OCI-LY3 (cell line): ENCODE results near the gene ALDH1B1.

ENCODE experiments used
- EZH2phosphoT487 ChIP-seq: fragments of 200-600 bp; shearing (Covaris generic); IDR thresholded peaks from 2 replicates; pipeline ENCODE4 v1.6.1; 2018; ENCODE audit warnings: antibody characterized with exemption, mixed run types, low read depth
- TF ChIP-seq, protein P1 (sequence below): fragments of 200-600, 300-600 bp; sonication (generic); IDR thresholded peaks from 2 replicates; pipeline ENCODE4 v1.5.1; 2014; ENCODE audit warnings: antibody characterized with exemption, low read length, low read depth

GRCh38 chr9:38362852-38363588, 29.5 kb upstream of the ALDH1B1 start:
- TF ChIP-seq, protein P1, sequence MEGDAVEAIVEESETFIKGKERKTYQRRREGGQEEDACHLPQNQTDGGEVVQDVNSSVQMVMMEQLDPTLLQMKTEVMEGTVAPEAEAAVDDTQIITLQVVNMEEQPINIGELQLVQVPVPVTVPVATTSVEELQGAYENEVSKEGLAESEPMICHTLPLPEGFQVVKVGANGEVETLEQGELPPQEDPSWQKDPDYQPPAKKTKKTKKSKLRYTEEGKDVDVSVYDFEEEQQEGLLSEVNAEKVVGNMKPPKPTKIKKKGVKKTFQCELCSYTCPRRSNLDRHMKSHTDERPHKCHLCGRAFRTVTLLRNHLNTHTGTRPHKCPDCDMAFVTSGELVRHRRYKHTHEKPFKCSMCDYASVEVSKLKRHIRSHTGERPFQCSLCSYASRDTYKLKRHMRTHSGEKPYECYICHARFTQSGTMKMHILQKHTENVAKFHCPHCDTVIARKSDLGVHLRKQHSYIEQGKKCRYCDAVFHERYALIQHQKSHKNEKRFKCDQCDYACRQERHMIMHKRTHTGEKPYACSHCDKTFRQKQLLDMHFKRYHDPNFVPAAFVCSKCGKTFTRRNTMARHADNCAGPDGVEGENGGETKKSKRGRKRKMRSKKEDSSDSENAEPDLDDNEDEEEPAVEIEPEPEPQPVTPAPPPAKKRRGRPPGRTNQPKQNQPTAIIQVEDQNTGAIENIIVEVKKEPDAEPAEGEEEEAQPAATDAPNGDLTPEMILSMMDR: peak; percentile 66
- no peak for TF ChIP-seq EZH2phosphoT487
